NCI-H748 treated with DMSO at 0.1 percent for 48 hours (cell line): ENCODE results near the gene SOX30.

Experiments
- DNase-seq: peaks from one replicate; lab custom pipeline; 2025; lab: John Stamatoyannopoulos, UW

Gene SOX30

DNA sequence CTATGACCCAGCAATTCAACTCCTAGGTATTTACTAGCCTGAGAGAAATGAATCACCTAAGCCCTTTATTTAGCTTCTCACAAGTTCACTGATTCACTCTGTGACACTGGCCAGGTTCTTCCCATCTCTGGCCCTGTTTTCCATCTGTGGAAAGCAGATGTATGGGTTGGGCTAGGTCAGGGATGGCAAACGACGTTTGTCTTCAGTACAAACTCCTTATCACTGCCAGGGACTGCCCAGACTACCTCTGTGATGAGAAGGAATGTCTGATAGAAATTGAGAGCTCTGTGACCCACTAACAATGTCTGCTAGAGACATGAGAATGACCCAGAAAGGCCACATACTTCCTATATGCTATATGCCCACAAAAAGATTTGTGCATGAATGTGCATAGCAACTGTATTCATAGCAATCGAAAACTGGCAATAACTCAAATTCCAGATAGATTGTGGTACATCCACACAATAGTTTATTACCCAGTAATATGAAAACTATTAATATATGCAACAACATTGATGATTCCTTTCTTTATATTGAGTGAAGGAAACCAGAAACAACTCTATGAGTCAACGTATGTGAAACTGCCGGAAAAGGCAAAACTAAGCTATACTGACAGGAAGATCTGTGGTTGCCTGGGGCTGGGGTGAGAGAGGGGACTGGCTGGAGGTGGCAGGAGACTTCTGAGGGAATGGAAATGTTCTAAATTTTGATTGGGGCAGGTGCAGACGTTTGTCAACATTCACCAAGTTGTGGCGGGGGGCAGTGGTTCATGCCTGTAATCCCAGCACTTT, 44.7 kb downstream of the SOX30 start:
- no peak for DNase-seq

- no peak for DNase-seq
Measured at GRCh38 chr5:157606046-157606445, 46.2 kb downstream of the SOX30 start.

DNA sequence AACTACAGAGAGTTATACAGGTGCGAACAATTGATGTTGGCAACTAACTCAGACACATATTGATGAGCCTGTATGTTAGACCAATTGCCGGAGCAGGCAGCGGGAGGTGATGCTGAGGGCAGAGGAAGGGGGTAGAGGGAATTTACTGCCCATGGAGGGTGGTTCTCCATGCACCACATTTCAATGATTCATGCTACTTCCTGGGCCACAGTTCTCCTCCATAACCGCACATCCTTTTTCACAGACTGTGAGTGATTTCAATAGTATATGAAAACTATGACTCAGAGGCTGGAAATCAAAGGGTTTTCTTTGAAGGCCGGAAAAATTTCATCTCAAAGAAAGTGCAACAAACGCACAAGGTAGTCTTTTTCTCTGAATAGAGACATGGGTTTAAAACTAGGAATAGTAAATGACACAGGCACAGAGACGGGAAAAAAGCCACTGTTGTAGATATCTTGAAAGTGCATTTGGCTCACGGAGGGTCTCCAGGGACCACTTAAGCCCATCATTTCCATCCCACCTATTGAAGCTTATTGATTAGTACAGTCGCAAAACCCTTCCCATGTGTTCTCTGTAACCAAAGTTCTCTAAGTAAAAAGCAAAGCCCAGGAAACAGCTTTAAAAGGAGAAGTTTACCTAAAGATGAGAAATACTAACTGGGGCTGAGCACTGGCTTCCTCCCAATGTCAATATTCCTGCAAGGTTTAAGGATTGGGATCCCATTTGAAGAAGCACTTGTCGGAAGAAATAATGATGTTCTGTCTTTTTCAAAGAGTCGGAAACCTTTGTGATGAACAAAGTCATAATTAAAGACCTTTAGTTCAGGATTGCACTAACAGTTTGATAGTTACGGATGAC, 48.7 kb downstream of the SOX30 start:
- DNase-seq: no peak

DNA sequence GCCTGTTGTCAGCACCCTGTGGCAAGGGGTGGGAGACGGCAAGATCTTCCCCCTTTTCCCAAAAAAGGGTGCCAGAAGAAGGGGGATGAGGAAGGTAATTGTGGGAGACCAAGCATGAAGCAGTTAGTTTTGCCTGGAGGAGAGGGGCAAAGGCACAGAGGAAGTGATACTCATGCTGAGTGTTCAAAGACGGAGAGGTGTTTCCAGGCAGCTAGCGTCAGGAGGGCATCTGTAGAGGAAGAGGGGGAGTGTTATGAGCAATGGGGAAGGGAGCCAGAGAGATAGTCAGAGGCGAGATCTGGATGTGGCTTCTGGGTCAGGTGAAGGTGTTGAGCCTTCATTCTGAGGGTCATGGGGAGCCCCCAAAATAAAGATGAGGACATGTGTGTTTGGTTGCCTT, 49.7 kb downstream of the SOX30 start:
- DNase-seq: no peak

DNA sequence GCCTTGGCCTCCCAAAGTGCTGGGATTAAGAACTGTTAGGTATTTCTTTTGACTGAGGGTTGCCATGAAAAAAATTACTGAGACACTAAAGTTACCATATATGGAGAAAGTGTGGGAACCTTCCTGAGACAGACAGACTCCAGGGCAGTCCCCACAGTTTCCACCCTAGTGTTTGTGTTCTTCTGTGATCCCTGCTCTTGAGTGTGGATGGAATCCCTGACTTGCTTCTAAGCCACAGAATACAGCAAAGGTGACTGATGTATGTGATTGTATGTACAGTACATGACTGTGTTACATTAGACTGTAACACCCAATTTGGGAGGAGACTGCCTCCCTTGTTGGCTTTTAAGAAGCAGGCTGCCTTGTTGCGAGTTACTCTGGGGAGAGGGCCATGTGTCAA, 52.0 kb downstream of the SOX30 start:
- no peak for DNase-seq

DNA sequence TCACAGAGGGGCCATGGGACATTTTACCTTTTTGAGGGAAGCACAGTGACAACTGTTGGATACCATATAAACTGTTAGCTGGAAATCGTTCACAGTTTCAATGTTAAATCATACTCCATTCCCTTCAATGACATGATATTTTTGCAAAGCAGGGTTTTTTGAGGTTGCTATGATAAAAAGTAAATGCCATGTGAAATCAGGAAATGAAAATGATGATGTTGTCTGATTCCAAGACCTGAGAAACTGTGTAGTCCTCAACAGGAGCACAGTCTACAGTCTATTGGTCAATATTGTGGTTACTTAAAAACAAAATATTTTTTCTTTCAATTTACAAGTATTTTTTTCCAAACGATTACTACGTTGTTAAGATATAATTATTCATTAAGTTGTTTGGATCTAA, 52.7 kb downstream of the SOX30 start:
- DNase-seq: no peak

GRCh38 chr5:157598350-157598936, 53.8 kb downstream of the SOX30 start:
- no peak for DNase-seq

GRCh38 chr5:157597277-157597676, 55.0 kb downstream of the SOX30 start:
- DNase-seq: no peak

DNA sequence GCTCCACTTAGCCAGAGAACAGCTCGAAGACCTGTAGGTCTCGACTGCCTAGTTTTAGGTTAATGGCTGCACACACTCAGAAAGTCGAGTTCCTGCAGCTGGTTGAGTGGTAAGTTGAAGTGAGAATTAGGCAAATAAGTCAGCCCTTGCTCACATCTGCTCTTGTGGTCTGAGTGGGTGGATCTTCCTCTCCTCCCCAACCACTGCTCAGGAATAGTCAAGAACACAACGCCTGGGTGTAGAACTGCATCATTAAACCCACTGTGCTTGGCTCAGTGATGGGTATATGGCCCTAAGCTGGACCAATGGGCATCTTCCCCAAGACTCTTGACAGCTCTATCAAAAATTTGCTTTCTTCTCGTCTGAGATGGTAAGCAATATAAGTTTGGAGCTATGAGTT, 55.8 kb downstream of the SOX30 start:
- DNase-seq: no peak

- no peak for DNase-seq
Measured at GRCh38 chr5:157594675-157595459, 57.4 kb downstream of the SOX30 start.

DNA sequence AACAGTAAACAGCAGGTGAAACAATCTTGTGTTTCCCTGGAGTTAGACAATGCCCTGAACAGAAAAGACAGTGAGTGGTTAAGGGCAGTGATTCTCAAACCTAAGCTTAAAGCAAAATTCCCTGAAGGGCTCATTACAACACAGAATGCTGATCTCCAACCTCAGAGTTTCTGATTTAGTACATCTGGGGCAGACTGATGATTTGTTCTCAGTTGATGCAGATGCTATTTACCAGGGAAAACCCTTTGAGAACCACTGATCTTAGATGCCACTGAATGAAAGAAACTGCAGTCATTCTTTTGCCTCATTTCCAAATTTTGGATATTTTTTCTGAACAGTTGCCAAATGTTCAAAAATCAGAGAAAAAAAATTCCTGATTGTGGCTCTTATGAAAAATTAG, 58.0 kb downstream of the SOX30 start:
- no peak for DNase-seq

GRCh38 chr5:157593052-157593757, 59.0 kb downstream of the SOX30 start:
- DNase-seq: no peak

DNA sequence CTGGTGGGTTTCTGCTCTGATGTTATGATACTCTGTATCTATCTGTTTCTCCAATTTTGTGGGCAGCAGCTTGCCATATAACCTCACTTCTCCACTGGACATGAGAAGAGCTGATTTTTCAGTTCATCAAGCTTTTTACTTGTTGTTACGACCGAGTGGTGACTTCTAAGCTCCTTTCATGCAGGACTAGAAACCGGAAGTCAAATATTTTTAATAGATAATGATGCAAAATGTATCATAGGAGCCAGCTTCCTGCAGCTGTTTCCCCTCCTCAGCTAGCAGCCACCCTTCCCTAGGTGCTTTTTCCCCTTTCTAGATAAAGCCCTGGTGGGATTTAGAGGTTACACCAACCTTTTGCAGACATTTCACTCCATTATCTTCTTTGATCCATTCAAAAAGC, 59.6 kb downstream of the SOX30 start:
- no peak for DNase-seq

GRCh38 chr5:157590478-157590877, 61.8 kb downstream of the SOX30 start:
- no peak for DNase-seq

GRCh38 chr5:157584628-157585027, 67.6 kb downstream of the SOX30 start:
- DNase-seq: no peak

DNA sequence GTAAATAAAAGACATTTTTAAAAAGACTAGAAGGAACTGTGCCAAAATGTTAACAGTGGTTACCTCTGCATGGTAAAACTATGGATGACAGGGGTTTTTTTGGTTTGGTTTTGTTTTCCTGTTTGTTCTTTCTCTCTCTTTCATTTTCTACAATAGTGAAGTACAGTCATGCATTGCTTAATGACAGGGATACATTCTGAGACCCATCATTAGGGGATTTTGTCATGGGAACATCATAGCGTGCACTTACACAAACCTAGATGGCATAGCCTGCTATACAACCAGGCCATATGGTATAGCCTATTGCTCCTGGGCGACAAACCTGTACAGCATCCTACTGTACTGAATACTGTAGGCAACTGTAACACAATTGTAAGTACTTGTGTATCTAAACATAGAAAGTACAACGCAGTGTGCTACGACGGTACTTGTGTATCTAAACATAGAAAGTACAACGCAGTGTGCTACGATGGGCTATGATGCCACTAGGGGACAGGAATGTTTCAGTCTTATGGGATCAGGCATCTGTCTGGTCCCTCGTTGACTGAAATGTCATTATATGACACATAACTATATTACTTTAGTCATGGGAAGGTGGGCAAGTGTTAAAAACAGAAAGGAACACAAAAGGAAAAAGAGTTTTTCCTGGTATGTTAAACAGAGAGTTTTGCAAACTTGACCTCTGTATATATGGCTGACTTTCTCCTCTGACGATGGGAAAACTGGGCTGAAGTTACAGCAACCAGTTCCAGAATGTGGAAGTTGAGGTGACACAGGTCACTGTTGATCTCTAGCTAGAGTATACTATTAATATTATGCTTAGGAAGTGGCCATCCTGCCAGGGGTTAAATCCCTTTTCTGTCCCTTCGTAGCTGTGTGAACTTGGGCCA, 69.3 kb downstream of the SOX30 start:
- DNase-seq: no peak

GRCh38 chr5:157581901-157582300, 70.3 kb downstream of the SOX30 start:
- no peak for DNase-seq

DNA sequence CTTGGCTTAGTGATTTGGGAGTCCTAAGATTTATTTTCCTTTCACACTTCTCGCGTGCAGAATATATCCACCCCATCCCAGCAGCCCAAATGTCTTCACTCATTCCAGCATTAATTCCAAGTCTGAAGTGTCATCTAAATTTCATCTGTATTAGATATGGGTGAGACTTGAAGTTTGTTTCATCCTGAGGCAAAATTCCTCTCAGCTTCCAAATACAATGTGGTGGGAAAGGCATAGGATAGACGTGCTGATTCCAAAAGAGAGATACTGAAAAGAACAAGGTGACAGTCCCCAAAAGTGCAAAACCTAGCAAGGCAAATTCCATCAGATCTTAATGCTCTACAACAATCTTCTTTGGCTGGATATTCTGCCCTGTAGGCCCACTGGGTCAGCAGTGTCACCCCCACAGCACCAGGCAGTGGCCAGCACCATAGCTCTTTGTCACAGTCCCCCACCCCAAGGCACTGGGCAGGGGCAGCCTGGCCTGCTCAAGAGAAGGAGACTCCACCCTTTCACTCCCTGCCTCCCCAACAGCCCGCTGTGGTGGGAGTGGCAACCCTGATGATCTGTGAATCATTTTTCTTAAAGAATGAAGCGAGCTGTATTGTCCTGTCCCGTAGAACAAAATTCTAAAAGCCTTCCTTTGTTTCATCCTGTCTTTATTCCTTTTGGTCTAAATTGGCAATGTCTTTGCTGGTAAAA, 74.0 kb downstream of the SOX30 start:
- DNase-seq: no peak

DNA sequence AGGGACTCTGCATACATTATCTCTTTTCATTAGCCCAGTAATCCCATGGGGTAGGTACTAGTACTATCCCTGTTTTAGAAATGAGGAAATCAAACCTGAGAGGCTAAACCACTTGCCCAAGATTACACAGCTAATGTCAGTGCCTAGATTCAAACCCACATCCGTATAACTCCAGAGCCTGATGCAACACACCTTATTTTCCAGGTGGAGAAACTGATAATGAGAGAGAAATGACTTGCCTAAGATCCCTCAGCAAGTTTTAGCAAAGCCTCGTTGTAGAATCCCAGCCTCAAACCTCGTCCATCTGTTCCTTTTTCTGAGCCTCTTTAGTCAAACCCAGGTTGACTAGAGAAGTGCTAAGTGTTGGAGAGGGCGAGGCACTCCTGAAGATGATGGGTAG, 75.6 kb downstream of the SOX30 start:
- DNase-seq: no peak
